GM18520 (cell line): ENCODE data around the gene ANKS1A.
A peak's percentile ranks its signal among the peaks of the same experiment; 100 is the strongest.
"Not testable (repeated sequence)": the region's sequence is repeated elsewhere in the genome, so short reads cannot be mapped to it uniquely, and the experiment has no call there.

ENCODE experiments used
- ATAC-seq: cut with Tn5 transposase; IDR thresholded peaks from one replicate; pipeline ENCODE4 v1.9.1; 2021; ENCODE audit not compliant: unreplicated experiment

ANKS1A gene

DNA sequence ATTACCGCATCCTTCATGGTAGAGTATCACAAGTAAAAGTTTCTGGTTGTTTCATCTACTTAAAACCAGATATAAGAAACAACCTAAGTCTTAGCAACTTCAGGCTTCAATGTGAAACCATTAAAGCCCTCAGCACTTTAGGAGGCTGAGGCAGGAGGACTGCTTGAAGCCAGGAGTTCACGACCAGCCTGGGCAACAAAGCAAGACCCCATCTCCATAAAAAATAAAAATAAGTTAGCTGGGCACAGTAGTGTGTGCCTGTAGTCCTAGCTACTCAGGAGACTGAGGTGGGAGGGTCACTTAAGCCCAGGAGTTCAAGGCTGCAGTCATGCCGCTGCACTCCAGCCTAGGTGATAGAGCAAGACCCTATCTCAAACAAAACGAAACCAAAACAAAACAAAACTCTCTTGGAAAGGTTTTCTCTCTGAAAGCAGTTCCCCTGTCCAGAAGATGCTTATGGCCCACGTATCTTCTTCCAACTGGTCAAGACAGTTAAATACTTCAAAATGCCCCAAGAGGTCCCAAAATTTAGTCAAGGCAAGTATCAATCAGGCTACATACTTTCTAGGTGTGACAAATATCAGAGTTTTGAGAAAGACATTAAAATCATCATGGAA lies 11.1 kb upstream of the ANKS1A start:
- no peak for ATAC-seq

DNA sequence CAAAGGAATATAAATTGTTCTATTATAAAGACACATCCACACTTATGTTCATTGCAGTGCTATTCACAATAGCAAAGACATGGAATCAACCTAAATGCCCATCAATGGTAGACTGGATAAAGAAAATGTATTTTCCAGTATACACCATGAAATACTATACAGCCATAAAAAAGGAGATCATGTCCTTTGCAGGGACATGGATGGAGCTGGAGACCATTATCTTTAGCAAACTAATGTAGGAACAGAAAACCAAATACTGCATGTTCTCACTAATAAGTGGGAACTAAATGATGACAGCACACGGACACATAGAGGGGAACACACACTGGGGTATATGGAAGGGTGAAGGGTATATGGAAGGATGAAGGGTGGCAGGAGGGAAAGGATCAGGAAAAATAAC lies 5.0 kb upstream of the ANKS1A start:
- ATAC-seq, result not testable (repeated sequence)

DNA sequence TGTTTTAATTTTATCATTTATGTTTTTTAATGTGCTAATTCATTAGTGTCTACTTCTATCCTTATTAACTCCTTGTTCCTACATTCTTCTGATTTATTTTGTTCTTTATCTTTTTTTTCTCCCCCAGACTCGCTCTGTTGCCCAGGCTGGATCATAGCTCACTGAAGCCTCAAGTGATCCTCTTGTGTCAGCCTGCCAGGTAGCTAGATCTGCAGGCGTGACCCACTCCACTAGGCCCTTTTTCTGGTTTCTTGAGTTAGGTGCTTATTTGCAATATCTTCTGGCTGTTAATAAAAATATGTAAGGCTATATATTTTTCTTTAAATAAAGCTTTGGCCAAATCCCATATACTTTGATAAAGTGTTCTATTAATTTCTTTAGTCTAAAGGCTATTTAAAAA lies 4.1 kb upstream of the ANKS1A start:
- no peak for ATAC-seq

DNA sequence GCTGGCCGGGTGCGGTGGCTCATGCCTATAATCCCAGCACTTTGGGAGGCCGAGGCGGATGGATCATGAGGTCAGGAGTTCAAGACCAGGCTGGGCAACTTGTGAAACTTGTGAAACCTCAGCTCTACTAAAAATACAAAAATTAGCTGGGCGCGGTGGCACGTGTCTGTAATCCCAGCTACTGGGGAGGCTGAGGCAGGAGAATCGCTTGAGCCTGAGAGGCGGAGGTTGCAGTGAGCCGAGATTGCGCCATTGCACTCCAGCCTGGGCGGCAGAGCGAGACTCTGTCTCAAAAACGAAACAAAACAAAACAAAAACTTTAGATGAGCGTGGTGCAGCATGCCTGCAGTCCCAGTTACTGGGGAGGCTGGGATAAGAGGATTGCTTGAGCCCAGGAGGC lies 3.2 kb upstream of the ANKS1A start:
- ATAC-seq, result not testable (repeated sequence)

DNA sequence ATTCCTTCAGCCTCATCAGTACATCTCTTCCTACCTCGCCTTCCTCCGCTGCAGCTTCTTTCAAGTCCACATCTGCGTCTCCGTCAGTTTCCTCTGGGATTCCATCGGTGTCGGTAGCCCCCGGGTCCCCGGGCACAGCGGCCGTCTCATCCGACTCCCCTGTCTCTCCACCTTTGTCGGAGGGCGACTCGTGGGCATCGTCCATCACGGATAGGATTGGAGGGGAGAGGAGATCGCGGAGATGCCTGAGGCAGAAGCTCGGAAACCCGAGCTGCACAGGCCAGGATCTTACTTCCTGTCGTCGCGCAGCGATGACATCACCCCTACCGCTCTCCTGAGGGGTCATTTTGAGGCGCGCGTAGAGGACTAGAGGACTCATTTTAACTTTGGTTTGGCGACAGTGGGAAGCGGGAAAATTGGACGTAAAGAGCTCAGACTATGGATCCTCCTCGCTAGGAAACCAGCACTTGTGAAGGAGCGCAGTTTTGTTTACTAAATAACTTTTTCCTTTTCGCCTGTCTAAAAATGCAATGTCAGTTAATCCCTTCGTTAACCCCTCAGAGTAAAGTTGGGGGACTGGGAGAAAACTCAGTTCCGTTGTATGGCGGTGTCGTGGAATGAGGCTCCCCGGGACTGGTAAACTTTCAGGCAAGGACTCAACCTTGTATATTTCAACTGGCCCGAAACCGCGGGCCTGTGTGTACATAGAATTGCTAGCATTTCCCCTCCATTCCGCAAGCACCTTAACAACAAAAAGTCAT lies 1.1 kb upstream of the ANKS1A start, which contains the start of gene TAF11:
Gene TAF11 (minus strand): TSS at position 290 of the 761 bp plus-strand sequence. CDS start 85 bp downstream, at position 205.
- ATAC-seq, result peak; percentile 70

DNA sequence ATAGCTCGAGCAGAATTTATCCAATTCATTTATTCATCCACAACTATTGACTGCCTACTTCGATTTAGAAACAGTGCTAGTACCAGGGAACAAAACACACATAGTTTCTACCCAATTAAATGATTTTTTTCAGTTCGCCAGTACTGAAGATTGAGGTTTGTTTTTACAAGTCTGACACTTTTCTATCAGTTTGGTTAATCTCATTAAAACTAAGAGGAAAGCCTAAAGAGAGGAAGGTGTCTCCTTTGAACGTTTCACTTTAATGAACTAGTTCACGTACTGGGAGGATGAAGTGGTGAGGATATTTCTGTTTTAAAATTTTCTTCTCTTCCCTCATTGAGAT lies 570 bp upstream of the ANKS1A start:
- no peak for ATAC-seq

DNA sequence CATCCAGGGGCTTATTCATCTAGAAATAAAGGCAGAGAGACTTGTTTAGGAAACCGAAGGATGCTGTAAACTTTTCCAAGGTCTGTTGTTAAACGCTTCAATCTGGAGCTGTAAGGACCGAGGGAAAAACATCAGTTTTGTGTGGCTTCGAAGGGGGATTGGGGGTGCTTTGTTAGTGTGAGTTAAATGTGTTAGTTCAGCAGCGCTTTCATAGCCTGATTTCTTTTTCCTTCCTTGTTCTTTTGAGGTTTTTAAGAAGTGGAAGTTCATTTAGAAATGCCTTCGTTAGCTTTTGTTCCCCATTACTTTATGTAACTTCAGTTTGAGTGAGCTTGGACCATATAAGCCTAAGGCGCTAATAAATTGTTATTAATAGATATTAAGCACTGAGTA lies 1.5 kb downstream of the ANKS1A start:
- ATAC-seq, result no peak

DNA sequence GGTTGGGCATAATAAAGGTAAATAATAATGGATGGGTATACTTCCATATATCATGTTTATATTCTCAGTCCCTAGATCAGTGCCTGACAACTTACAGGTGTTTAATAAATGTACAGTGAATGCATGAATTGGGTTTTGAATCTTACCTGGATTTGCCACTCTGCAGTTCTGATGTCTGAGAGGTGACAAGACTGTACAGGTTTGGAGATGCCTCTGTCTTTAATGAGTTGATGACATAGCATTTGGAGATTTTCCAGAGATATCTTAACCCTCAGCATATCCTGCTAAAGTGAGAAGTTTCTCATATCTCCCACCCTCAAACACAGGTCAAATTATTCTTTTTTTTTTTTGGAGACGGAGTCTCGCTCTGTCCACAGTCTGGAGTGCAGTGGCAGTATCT lies 2.2 kb downstream of the ANKS1A start:
- no peak for ATAC-seq

DNA sequence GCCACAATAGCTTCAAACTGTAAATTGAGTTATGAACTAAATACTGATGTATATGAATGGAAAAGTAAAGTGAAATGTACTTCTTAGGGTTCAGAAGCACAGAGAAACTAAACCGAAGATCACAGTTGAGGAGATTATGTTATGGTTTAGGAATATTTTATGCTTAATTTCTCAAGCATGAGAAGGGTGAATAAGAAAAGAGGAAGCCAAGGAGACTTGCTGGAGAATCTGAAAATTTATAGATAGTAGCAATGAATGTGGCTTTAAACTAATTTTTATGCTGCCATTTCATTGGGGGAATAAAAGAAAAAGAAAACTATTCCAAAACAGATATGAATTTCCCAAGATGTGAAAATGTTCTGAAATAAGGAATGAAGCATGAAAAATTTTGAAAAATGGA lies 5.6 kb downstream of the ANKS1A start:
- ATAC-seq, result no peak

DNA sequence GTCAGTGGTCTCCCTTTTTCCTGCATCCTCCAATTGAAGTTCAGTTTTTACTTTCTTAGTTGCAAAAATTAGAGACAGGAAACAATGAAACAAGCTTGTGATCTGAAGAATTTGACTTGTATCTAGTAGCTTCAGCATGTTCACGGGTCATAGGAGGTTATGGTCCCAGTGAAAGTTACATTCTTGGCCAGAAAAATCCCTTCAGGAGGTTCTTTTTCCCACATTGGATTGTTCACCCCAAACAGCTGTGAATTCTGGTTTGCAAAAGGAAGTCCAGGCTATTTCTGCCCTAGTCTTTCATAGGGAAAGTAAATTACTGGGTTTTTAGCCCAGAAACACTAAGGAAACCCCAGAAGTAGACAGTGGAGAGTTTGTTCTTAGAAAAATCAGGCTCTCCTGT lies 8.1 kb downstream of the ANKS1A start:
- no peak for ATAC-seq

DNA sequence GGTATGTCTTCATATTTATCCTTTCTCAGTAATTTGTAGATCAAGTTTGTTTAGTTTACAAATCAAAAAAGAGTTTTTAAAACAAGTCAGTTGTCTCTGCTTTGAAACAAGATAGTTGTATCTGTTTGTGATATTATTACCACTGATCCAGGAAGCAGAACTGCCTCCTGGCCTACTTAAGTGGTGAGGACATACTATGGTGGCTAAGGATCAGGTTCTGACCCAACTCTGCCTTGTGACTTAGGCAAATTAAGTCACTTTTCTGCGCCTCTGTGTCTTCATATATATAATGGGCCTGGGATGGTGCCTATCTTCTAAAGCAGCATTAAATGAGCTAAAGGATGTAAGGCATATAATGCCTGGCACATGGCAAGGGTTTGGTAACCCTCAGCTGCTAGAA lies 8.7 kb downstream of the ANKS1A start:
- no peak for ATAC-seq

DNA sequence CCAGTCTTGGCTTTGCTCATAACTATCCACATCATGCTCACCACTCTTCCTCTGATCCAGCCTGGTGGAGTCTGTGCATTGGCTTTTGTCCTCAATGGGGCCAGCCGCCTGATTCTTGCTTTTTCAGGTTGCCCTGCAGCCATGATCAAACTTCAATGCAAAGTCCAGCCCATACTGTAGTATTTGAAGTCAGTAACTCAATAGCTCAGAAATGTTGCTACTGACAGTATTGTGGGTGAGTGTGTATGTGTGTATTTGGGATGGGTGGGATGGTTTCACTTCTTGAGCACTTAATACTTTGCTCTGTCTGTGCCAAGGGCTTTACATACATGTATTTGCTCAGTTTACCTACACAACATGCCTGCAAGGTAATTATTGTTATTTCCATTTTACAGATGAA lies 10.7 kb downstream of the ANKS1A start:
- ATAC-seq, result not testable (repeated sequence)

DNA sequence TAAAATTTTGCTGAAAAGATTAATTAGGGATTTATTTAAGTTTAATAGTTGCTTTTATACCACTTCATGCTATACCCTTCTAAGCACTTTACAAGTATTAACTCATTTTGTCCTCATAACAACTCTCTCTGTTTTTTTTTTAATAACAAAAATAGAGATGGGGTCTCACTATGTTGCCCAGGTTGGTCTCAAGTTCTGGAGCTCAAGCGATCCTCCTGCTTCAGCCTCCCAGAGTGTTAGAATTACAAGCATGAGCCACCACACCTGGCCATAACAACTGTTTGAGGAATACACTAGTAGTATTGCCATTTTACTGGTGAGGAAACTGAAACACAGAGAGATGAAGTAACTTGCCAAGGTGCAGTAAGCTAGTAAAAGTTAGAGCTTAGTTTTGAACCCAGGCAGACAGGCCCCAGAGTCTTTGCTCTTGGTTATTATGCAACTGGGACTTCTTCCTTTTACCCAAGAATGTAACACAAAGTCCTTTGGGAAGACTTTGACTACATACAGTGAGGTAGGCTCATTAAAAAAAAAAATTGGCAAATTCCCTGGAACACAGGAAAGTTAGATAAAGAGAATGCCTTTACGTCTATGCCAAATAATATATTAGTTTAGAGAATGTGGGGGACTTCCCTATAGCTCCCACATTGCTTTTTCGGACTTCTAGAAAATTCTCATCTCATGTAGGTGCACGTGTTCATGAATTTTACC lies 11.4 kb downstream of the ANKS1A start:
- no peak for ATAC-seq

DNA sequence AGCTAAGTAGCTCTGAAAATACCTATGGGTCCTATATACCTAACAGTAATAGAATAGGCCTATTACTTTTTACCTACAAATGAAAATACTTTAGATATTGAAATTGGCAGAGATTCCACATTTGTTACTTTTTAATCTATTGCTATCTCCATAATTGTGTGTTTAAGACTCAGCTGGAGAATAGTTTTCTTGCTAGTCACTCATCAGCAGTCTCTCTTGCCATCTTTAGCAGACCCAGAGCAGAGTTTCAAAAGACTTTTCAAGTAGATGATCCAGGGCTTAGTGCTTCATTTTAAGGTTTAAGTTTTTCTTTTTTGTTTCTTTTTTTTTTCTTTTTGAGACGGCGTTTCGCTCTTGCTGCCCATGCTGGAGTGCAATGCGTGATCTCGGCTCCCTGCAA lies 12.9 kb downstream of the ANKS1A start:
- no peak for ATAC-seq

DNA sequence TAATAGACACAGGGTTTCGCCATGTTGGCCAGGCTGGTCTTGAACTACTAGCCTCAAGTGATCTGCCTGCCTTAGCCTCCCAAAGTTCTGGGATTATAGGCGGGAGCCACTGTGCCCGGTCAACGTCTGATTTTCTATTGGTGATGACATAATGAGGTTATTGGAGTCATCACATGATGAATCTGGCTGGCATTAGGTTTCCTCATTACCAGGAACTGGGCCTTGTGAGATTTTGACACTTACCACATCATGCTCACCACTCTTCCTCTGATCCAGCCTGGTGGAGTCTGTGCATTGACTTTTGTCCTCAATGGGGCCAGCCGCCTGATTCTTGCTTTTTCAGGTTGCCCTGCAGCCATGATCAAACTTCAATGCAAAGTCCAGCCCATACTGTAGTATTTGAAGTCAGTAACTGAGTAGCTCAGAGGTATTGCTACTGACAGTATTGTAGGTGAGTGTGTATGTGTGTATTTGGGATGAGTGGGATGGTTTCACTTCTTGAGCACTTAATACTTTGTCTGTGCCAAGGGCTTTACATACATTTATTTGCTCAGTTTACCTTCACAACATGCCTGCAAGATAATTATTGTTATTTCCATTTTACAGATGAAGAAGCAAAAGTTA lies 16.0 kb downstream of the ANKS1A start:
- ATAC-seq, result no peak

DNA sequence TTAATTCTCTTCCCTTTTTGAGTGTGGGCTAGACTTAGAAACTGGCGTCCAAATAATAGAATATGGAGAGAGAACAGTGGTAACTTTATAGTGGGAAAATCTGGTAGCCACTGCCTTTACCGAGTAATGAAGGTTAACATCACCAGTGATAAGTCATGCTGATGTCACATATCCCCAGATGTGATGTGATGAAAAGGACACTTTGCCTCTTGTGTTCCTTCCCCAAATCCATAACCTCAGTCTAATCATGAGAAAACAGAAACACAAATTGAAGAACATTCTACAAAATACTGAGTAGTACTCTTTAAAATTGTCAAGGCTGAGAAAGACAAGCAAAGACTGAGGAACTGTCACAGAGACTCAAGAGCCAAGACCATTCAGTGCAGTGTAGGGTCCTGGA lies 17.8 kb downstream of the ANKS1A start:
- ATAC-seq, result no peak

DNA sequence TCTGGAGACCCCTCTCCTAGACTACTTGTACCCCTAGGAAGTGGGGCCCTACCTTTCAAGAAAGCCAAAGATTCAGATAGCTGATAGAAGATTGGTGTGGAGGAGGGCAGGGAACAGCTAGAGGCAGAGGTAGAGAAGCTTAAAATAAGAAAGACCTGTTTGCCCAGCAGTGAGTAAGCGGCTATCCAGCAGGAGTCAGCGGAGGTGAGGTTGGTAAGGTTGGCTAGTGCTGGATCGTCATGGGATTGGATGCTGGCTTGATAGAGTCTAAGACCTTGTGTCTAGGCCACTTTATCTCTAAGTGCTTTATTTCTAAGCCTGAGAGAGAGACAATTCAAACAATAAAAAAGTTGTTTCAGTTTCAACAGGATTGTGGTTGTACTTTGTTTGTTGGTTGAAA lies 19.1 kb downstream of the ANKS1A start:
- no peak for ATAC-seq

DNA sequence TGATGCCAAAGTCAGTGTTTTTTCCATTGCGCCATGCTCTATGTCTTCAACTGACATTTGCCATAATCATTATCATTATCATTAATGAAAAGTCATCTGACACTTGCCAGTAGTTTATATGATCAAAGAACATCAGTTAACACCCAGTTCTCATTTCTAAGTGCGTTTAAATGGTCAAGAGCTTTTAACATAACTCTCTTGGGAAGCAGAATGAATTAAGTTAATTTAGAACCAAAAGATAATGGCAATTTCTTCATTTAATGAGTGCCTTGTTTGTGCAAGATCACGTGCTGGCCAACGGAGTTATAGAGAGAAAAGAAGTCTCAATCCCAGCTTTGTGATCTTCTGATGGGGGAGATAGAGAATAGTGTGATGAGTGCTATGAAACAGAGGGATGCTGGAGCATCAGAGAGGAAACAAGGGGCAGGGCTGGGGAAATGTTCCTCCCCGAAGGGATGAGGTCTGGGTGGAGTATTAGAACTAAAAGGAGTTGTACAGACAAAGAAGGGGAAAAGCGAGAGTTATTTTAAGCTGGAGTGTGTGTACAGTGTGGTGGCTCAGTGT lies 20.3 kb downstream of the ANKS1A start:
- ATAC-seq, result no peak

DNA sequence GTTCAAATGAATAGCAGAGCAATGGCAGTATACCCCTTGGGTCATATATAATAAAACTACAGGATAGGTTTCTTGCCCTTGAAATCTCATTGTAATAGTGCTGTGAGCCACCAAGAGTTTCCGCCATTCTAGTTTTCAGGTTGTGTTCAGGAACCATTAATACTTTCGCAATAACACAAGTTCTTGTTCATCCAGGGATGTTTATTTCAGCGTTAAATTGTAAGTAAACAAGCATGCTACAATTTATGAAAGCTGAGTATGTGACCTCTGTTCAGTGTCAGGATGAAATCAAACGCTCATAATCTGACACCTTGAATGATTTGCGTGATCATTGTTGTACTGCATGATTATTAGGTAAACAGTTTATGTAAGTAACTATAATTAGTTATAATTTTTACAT lies 22.8 kb downstream of the ANKS1A start:
- ATAC-seq, result no peak

DNA sequence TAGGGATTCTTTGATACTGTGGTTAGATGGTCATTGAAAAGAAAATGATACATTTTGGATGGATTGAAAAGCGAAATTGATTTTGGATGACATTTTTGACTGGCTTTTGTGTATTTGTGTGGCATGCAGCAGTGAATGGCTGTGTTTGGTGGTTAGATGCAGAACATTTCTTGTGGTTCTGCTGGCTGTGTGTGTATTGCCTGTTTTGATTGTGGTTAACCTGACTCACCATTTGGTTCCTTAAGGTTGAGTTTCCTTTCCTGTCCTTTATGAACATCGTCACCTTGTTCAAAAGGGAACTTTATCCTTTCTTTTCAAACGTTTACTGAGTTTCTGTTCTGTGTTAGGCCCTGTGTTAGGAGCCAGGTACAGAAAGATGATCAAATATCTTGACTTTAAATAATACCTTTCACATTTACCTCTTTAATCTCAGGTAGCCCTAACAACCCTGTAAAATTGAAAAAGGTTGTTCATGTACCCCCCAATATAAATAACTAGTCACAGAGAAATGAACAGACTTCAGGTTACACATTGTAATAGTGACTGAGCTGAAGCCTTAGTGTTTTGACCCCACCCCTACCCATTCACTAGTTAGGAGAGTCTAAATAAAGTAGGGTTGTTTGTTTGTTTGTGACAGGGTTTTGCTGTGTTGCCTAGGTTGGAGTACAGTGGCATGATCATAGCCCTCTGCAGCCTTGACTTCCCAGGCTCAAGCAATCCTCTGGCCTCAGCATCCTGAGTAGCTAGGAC lies 23.8 kb downstream of the ANKS1A start:
- ATAC-seq, result peak; percentile 73

DNA sequence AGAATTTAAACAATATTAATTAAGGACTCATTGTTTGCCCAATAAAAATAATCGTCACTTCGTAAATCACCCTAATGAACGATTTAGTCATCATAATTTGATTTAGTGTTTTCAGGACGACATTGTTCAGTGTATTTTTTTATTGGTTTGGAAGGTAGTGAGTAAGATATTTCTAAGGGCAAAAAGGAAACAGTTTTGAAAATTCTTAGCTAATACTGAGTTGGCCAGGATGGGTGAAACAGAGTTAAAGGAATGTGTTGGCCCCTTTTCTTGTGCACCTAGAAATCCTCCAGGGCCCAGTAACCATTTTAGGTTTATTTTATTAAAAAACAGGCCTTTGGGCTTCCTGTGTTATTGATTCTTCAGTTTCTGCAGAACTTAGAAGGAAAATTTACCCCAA lies 25.3 kb downstream of the ANKS1A start:
- ATAC-seq, result no peak
